Suprapubic skin (tissue), 4 donors: Measurements from ENCODE around the gene XCR1.

ENCODE experiments used
- CTCF ChIP-seq, 2 donors: fragments of 200-600 bp in 1 of 2; fragments of 450-650 bp in 1 of 2; sonication (generic) in 1 of 2; IDR thresholded peaks; one replicate each; pipeline ENCODE4 v1.5.1; 2016 to 2019; ENCODE audit warnings: antibody characterized with exemption in 2 of 2, mild to moderate bottlenecking in 1 of 2, moderate library complexity in 1 of 2
- EP300 ChIP-seq: sonication (generic); formaldehyde crosslinking; IDR thresholded peaks from one replicate; pipeline ENCODE4 v1.6.1; 2017; ENCODE audit warnings: antibody characterized with exemption
- POLR2A ChIP-seq, 2 donors: fragments of 450-650 bp; IDR thresholded peaks; one replicate each; pipeline ENCODE4 v1.6.1; 2017; ENCODE audit warnings: antibody characterized with exemption in 2 of 2, mild to moderate bottlenecking in 2 of 2, moderate library complexity in 2 of 2
- POLR2AphosphoS5 ChIP-seq, 3 donors: sonication (generic); formaldehyde crosslinking; IDR thresholded peaks; one replicate each; pipeline ENCODE4 v1.6.1; 2017; ENCODE audit warnings: antibody characterized with exemption in 3 of 3

GRCh38 chr3:45984331-45985312 lies 42.7 kb downstream of the XCR1 start:
- TF ChIP-seq CTCF (IDR thresholded peaks at IDR 0.05) (no peak), EP300 (no peak), POLR2A (IDR thresholded peaks at IDR 0.05) (no peak), POLR2AphosphoS5 (IDR thresholded peaks at IDR 0.05) (no peak)
